Brain microvascular endothelial cell (primary cell): ENCODE measurements around the gene FBLN7.

Experiments
- DNase-seq: peaks from one replicate; pipeline ENCODE4 v3.0.0-alpha.2; 2020
- H3K27ac ChIP-seq: fragments of 250-450 bp; sonication (Bioruptor Pico); 2 replicates; pipeline ENCODE4 v1.5.1; 2020; ENCODE audit warnings: mild to moderate bottlenecking, moderate library complexity
- H3K27me3 ChIP-seq: fragments of 250-450 bp; sonication (Bioruptor Pico); replicated peaks from 2 replicates; pipeline ENCODE4 v1.5.1; 2020; ENCODE audit warnings: mild to moderate bottlenecking
- H3K36me3 ChIP-seq: fragments of 250-450 bp; sonication (Bioruptor Pico); replicated peaks from 2 replicates; pipeline ENCODE4 v1.5.1; 2020; ENCODE audit warnings: mild to moderate bottlenecking
- H3K4me3 ChIP-seq: 2 replicates; pipeline ENCODE4 v1.5.1; 2011; ENCODE audit warnings: low read depth, mild to moderate bottlenecking, control low read depth, low read length, moderate library complexity
- CTCF ChIP-seq: IDR thresholded peaks from 2 replicates; pipeline ENCODE4 v1.5.1; 2011; ENCODE audit warnings: low read depth, mild to moderate bottlenecking, moderate library complexity, low read length, control low read depth, inconsistent platforms; ENCODE audit errors: missing control alignments
- in situ Hi-C: cut with HindIII; loops from 2 replicates; pipeline ENCODE4 v1.10.0; 2017; ENCODE audit warnings: low sequenced_read_pairs, low pct_ligation_motif_present

The FBLN7 gene

GRCh38 chr2:112138159-112139032 lies at the start of gene FBLN7:
Gene FBLN7, plus strand, starts transcription at chr2:112138385. Its CDS starts 271 bp downstream, at chr2:112138656.
- in situ Hi-C loops, result no loop called here
- H3K36me3 ChIP-seq, result no peaks in the 10 kb centered on the region
- no peak for TF ChIP-seq CTCF
- no peak within 1 kb of the TSS for H3K27ac ChIP-seq
- no peak for DNase-seq
- H3K27me3 ChIP-seq, result peaks cover 1% of the 10 kb centered on the region
- H3K4me3 ChIP-seq, result peak within 1 kb of the TSS; percentile 53

- in situ Hi-C loops, result no loop called here
- no peak for DNase-seq
- no peak for TF ChIP-seq CTCF
Observed at GRCh38 chr2:112089375-112089774, 48.8 kb upstream of the FBLN7 start.

GRCh38 chr2:112092286-112093041 lies 45.7 kb upstream of the FBLN7 start:
- no peaks in the 10 kb centered on the region for H3K27me3 ChIP-seq
- peak; percentile 67 for DNase-seq
- no peak overlapping the region for H3K4me3 ChIP-seq
- in situ Hi-C loops, result no loop called here
- H3K27ac ChIP-seq, result peak overlapping the region; percentile 33
- peaks cover 32% of the 10 kb centered on the region for H3K36me3 ChIP-seq
- no peak for TF ChIP-seq CTCF

More at GRCh38 chr2:112089375-112089774, 48.8 kb upstream of the FBLN7 start:
- Histone ChIP-seq H3K4me3 (no peak overlapping the region), H3K27ac (no peak overlapping the region), H3K27me3 (no peaks in the 10 kb centered on the region), H3K36me3 (peaks cover 47% of the 10 kb centered on the region)

- H3K36me3 ChIP-seq, result peaks cover 30% of the 10 kb centered on the region
- TF ChIP-seq CTCF, result no peak
- no peak overlapping the region for H3K4me3 ChIP-seq
- no peak for DNase-seq
- in situ Hi-C loops, result no loop called here
- H3K27ac ChIP-seq, result peak overlapping the region; percentile 24
- no peaks in the 10 kb centered on the region for H3K27me3 ChIP-seq
Observed at GRCh38 chr2:112093216-112093615, 45.0 kb upstream of the FBLN7 start.

- in situ Hi-C loops, result no loop called here
- TF ChIP-seq CTCF, result no peak
- Histone ChIP-seq H3K27ac (no peak overlapping the region), H3K27me3 (no peaks in the 10 kb centered on the region), H3K4me3 (no peak overlapping the region), H3K36me3 (peaks cover 31% of the 10 kb centered on the region)
- no peak for DNase-seq
Observed at GRCh38 chr2:112095681-112096080, 42.5 kb upstream of the FBLN7 start.
